GM12878 (cell line): Measurements from ENCODE around the gene MFNG. TPM values are rescaled to one million over a fixed set of nuclear protein-coding genes. Genes with fewer than 3 reads are reported as not detected.

Experiments
- ATAC-seq: fragments of 200-7000 bp; cut with Tn5 transposase; 3 replicates; pipeline ENCODE4 v1.9.1; 2020; ENCODE audit warnings: mild to moderate bottlenecking, moderate library complexity
- BruUV-seq: library from RNA; stranded (reverse); fragments of 400-500 nt; replicated peaks from 2 replicates; lab custom pipeline; 2021; lab: Mats Ljungman, UMichigan
- CTCF ChIA-PET: fragments of 300-600 bp; sonication (Branson Sonifier 250); formaldehyde crosslinking; extraction: SDS; loops from one replicate; lab custom pipeline; 2021; ENCODE audit warnings: inconsistent platforms; lab: Yijun Ruan, JAX
- POLR2A ChIA-PET: fragments of 350-600 bp; formaldehyde crosslinking; extraction: SDS; loops from one replicate; lab custom pipeline; 2021; ENCODE audit warnings: inconsistent platforms; lab: Charles Lee
- RAD21 ChIA-PET: fragments of 300-600 bp; sonication (Branson Sonifier 250); formaldehyde crosslinking; loops from one replicate; lab custom pipeline; 2023; ENCODE audit warnings: antibody characterized with exemption; ENCODE audit not compliant: unreplicated experiment; lab: Charles Lee
- SMC1A ChIA-PET: fragments of 300-600 bp; sonication (Branson Sonifier 250); formaldehyde crosslinking; loops from one replicate; lab custom pipeline; 2023; ENCODE audit not compliant: unreplicated experiment, uncharacterized antibody; lab: Charles Lee
- DNase-seq: peaks from one replicate; pipeline ENCODE4 v3.0.0-alpha.2; 2011; ENCODE audit warnings: low read depth, low spot score
- FAIRE-seq: peaks from 3 replicates; lab custom pipeline; 2011; peaks lifted over from hg19 to GRCh38; lab: Jason Lieb, UNC
- H2AFZ ChIP-seq: 2 replicates; pipeline ENCODE4 v1.6.0; 2011; ENCODE audit warnings: low read depth, low read length, control low read depth; ENCODE audit not compliant: control insufficient read depth
- H3K27ac ChIP-seq: 2 replicates; pipeline ENCODE4 v1.5.1; 2011; ENCODE audit warnings: control low read depth; ENCODE audit not compliant: control insufficient read depth, insufficient read depth
- H3K27me3 ChIP-seq, 2 experiments: replicated peaks in 1 of 2; 2 replicates each; pipeline versions ENCODE4 v1.6.0 to v1.6.1; 2011; ENCODE audit warnings: low read length in 1 of 2; ENCODE audit not compliant: control insufficient read depth in 2 of 2, insufficient read depth in 2 of 2
- H3K36me3 ChIP-seq, 2 experiments: 2 replicates each; pipeline ENCODE4 v1.5.1; 2011; ENCODE audit warnings: low read length in 1 of 2; ENCODE audit not compliant: control insufficient read depth in 2 of 2, insufficient read depth in 2 of 2
- H3K4me1 ChIP-seq: 2 replicates; pipeline ENCODE4 v1.6.1; 2011; ENCODE audit warnings: mild to moderate bottlenecking, low read length, moderate library complexity, mixed read lengths; ENCODE audit not compliant: control insufficient read depth, insufficient read depth
- H3K4me2 ChIP-seq: 2 replicates; pipeline ENCODE4 v1.6.0; 2011; ENCODE audit warnings: control low read depth; ENCODE audit not compliant: control insufficient read depth, insufficient read depth
- H3K4me3 ChIP-seq: fragments of 200-600 bp; sonication (generic); 2 replicates; pipeline ENCODE4 v1.5.1; 2016
- H3K79me2 ChIP-seq: 2 replicates; pipeline ENCODE4 v1.6.0; 2011; ENCODE audit warnings: low read length; ENCODE audit not compliant: control insufficient read depth, insufficient read depth
- H3K9ac ChIP-seq: 2 replicates; pipeline ENCODE4 v1.8.0; 2011; ENCODE audit warnings: low read length, control low read depth, mixed read lengths; ENCODE audit not compliant: control insufficient read depth, insufficient read depth
- H3K9me3 ChIP-seq: replicated peaks from 3 replicates; pipeline ENCODE4 v1.5.1; 2011; ENCODE audit warnings: mild to moderate bottlenecking, low read length; ENCODE audit not compliant: control insufficient read depth, insufficient read depth
- H4K20me1 ChIP-seq: 2 replicates; pipeline ENCODE4 v1.6.0; 2011; ENCODE audit not compliant: control insufficient read depth, insufficient read depth
- ATF2 ChIP-seq: IDR thresholded peaks from 2 replicates; pipeline ENCODE4 v1.6.1; 2012; ENCODE audit warnings: low read length, inconsistent platforms
- ATF7 ChIP-seq: fragments of 450-650 bp; IDR thresholded peaks from 2 replicates; pipeline ENCODE4 v1.6.1; 2016; ENCODE audit warnings: low read depth, mild to moderate bottlenecking
- BCL11A ChIP-seq: IDR thresholded peaks from 2 replicates; pipeline ENCODE4 v1.6.1; 2011; ENCODE audit warnings: low read depth, low read length
- BCL3 ChIP-seq: IDR thresholded peaks from 2 replicates; pipeline ENCODE4 v1.6.1; 2011; ENCODE audit warnings: borderline replicate concordance, low read depth, mild to moderate bottlenecking, moderate library complexity, low read length; ENCODE audit not compliant: insufficient read depth, poor library complexity, severe bottlenecking
- BCLAF1 ChIP-seq: fragments of 450-650 bp; IDR thresholded peaks from 2 replicates; pipeline ENCODE4 v1.6.1; 2017; ENCODE audit warnings: antibody characterized with exemption, mild to moderate bottlenecking, moderate library complexity
- BHLHE40 ChIP-seq, 2 experiments: fragments of 450-650 bp in 1 of 2; IDR thresholded peaks; 2 replicates each; pipeline ENCODE4 v1.6.1; 2011 to 2017; ENCODE audit warnings: low read depth in 2 of 2, borderline replicate concordance in 1 of 2, improper control_type of control experiment in 1 of 2, low read length in 1 of 2, mild to moderate bottlenecking in 1 of 2
- CBX3 ChIP-seq: fragments of 200-600 bp; sonication (generic); IDR thresholded peaks from 2 replicates; pipeline ENCODE4 v1.6.1; 2016; ENCODE audit warnings: low read depth, borderline replicate concordance
- CHD4 ChIP-seq: fragments of 200-600 bp; sonication (generic); IDR thresholded peaks from 2 replicates; pipeline ENCODE4 v1.6.1; 2016; ENCODE audit warnings: mild to moderate bottlenecking
- EZH2 ChIP-seq: IDR thresholded peaks from 2 replicates; pipeline ENCODE4 v1.6.1; 2012; ENCODE audit warnings: low read depth, mild to moderate bottlenecking, control low read depth, inconsistent platforms, low read length, borderline replicate concordance; ENCODE audit not compliant: control insufficient read depth
- IRF4 ChIP-seq: IDR thresholded peaks from 2 replicates; pipeline ENCODE4 v1.6.1; 2011; ENCODE audit warnings: low read depth, low read length
- KLF5 ChIP-seq: fragments of 450-650 bp; IDR thresholded peaks from 2 replicates; pipeline ENCODE4 v1.6.1; 2014; ENCODE audit warnings: mild to moderate bottlenecking; ENCODE audit not compliant: partially characterized antibody
- NR2C1 ChIP-seq: fragments of 450-650 bp; IDR thresholded peaks from 2 replicates; pipeline ENCODE4 v1.6.1; 2017; ENCODE audit warnings: antibody characterized with exemption, mild to moderate bottlenecking, moderate library complexity
- PML ChIP-seq: IDR thresholded peaks from 2 replicates; pipeline ENCODE4 v1.6.1; 2012; ENCODE audit warnings: low read length, inconsistent platforms
- RAD51 ChIP-seq: fragments of 450-650 bp; IDR thresholded peaks from 2 replicates; pipeline ENCODE4 v1.6.1; 2016; ENCODE audit warnings: moderate library complexity, mild to moderate bottlenecking, inconsistent platforms
- RB1 ChIP-seq: fragments of 450-650 bp; formaldehyde crosslinking; IDR thresholded peaks from 2 replicates; pipeline ENCODE4 v1.6.1; 2017; ENCODE audit warnings: mild to moderate bottlenecking, borderline replicate concordance
- SP1 ChIP-seq: IDR thresholded peaks from one replicate; pipeline ENCODE4 v1.6.1; 2011; ENCODE audit warnings: low read depth, low read length
- TCF12 ChIP-seq: IDR thresholded peaks from 2 replicates; pipeline ENCODE4 v1.6.1; 2011; ENCODE audit warnings: low read depth, mild to moderate bottlenecking, low read length
- WRNIP1 ChIP-seq: IDR thresholded peaks from 2 replicates; pipeline ENCODE4 v1.6.1; 2011; ENCODE audit warnings: low read depth, low read length, improper control_type of control experiment, borderline replicate concordance
- ZNF207 ChIP-seq: fragments of 450-650 bp; IDR thresholded peaks from 2 replicates; pipeline ENCODE4 v1.6.1; 2014; ENCODE audit warnings: antibody characterized with exemption, mild to moderate bottlenecking, borderline replicate concordance
- ZZZ3 ChIP-seq: IDR thresholded peaks from 2 replicates; pipeline ENCODE4 v1.6.1; 2011; ENCODE audit warnings: low read depth; ENCODE audit not compliant: control insufficient read depth, insufficient read length
- WGBS: methylation state at CpG from one replicate; pipeline ENCODE4 v1.1.6; 2016; ENCODE audit warnings: low lambda C conversion rate; ENCODE audit not compliant: insufficient replicate concordance, insufficient coverage; ENCODE audit errors: missing lambda C conversion rate; 5-methylcytosine and 5-hydroxymethylcytosine counted together
- in situ Hi-C: fragments of 300-500 bp; cut with MboI; formaldehyde crosslinking; loops from 9 replicates; pipeline ENCODE4 v1.14.3; 2018; ENCODE audit warnings: mixed read lengths
- intact Hi-C: fragments of 100-400 bp; cut with micrococcal nuclease; formaldehyde crosslinking; loops from one replicate; pipeline ENCODE4 v1.14.2; 2022; ENCODE audit not compliant: unreplicated experiment
- polyA plus RNA-seq, 11 experiments: library from polyadenylated mRNA; depleted of rRNA in 4 of 11; unstranded in 6 of 11; stranded (reverse) in 5 of 11; fragments of >200 nt; fragmentation: Nextera tagmentation in 4 of 11; fragmentation: Illumina TruSeq in 1 of 11; extraction: Ambion mirVana in 4 of 11; extraction: Trizol in 1 of 11; gene quantifications; 1 replicate in 1 of 11; 2 replicates in 10 of 11; pipeline versions ENCODE4 v1.2.1 to v1.2.3, GENCODE V29; 2011 to 2016; ENCODE audit warnings: inconsistent platforms in 2 of 11, missing spikeins in 2 of 11, low read depth in 1 of 11
- total RNA-seq, 4 experiments: library from RNA; depleted of rRNA in 3 of 4; stranded (reverse); fragments of >200 nt in 3 of 4; fragmentation: Illumina TruSeq in 1 of 4; extraction: Trizol in 1 of 4; gene quantifications; 2 replicates each; pipeline versions ENCODE4 v1.2.1 to v1.2.3, GENCODE V29; 2013 to 2021

Gene MFNG
- total and polyA plus RNA-seq, 10 of the 15 experiments (the other 5 are each of a cell fraction or from before 2014, with no cell fraction given): 11.5 to 117 (median 68.5) TPM

- in situ Hi-C loops: no loop called here
- Histone ChIP-seq H3K9me3 (no peaks in the 10 kb centered on the region), H3K9ac (no peak overlapping the region), H3K27me3 (no peaks in the 10 kb centered on the region), H3K79me2 (peaks cover 30% of the 10 kb centered on the region), H4K20me1 (no peaks in the 10 kb centered on the region), H3K4me1 (peaks cover 10% of the 10 kb centered on the region), H2AFZ (no peak overlapping the region), H3K36me3 (no peaks in the 10 kb centered on the region), H3K27ac (no peak overlapping the region), H3K4me3 (no peak overlapping the region), H3K4me2 (no peak overlapping the region)
- intact Hi-C loops: no loop called here
- no peak for DNase-seq
- ChIA-PET CTCF (interaction anchor here (0.6 to 2.6 kb wide), 3 partner anchors 9 to 183 kb away, joined by 3 to 6 read pairs (median 5); no protein-coding TSS in a partner anchor), RAD21 (no interaction called here), POLR2A (no interaction called here), SMC1A (no interaction called here)
- 50% methylated on average over 15 of the region's 15 CpGs for WGBS
- TF ChIP-seq BCLAF1 (no peak), SP1 (no peak), ATF7 (no peak), WRNIP1 (no peak), PML (no peak), KLF5 (no peak), IRF4 (no peak), CHD4 (no peak), RB1 (no peak), ZZZ3 (no peak), ZNF207 (no peak), RAD51 (no peak), BCL11A (no peak), CBX3 (no peak), BCL3 (no peak), TCF12 (no peak), EZH2 (no peak), BHLHE40 (IDR thresholded peaks at IDR 0.05; ENCODE audit: borderline replicate concordance in 1 of 2, low read depth in 2 of 2, low read length in 1 of 2) (no peak), ATF2 (no peak), NR2C1 (no peak)
- no peak for FAIRE-seq
- ATAC-seq: no peak
- BruUV-seq: no TSS peak
These were observed 2.4 kb upstream of the MFNG start for GRCh38 chr22:37488337-37489135.
